Measurements from ENCODE around the gene DUT. TPM values are rescaled to one million over a fixed set of nuclear protein-coding genes. Genes with fewer than 3 reads are reported as not detected.

Gene DUT
- total and polyA plus RNA-seq, 9 of the 15 experiments (the other 6 are each of a cell fraction or from before 2014, with no cell fraction given), result 13.9 to 235 (median 94.9) TPM

- no peak for TF ChIP-seq ZKSCAN1 (IDR thresholded peaks at IDR 0.05; ENCODE audit: low read depth, low read length)
- no peak for TF ChIP-seq ZNF165 (CRISPR knock-in tag; IDR thresholded peaks at IDR 0.05; ENCODE audit: borderline replicate concordance)
- no peak for TF ChIP-seq GATAD2A (IDR thresholded peaks at IDR 0.05)
- TF ChIP-seq MAZ (CRISPR knock-in tag; conservative IDR thresholded peaks at IDR 0.05 in 1 of 2, IDR thresholded peaks at IDR 0.05 in 1 of 2), result no peak
- TF ChIP-seq POLR2H (tag; IDR thresholded peaks at IDR 0.05; ENCODE audit: low read depth), result no peak
- TF ChIP-seq CREB3 (tag; conservative IDR thresholded peaks at IDR 0.05; ENCODE audit: low read depth), result no peak
- no peak for TF ChIP-seq BMI1 (IDR thresholded peaks at IDR 0.05; ENCODE audit: low read length)
Observed at GRCh38 chr15:48306639-48307038, 24.6 kb upstream of the DUT start (continued).

- H4K20me1 ChIP-seq (replicated peaks; ENCODE audit: control insufficient read depth, insufficient read depth, low read length), result no peaks in the 10 kb centered on the region
- in situ Hi-C loops (cut with MboI), result no loop called here
- no peaks in the 10 kb centered on the region for H3K36me3 ChIP-seq (ENCODE audit: control insufficient read depth, insufficient read depth, low read length)
- ChIA-PET CTCF (ENCODE audit: low intra/inter-chr PET ratio) (no interaction called here), POLR2A (no interaction called here)
- H3K27me3 ChIP-seq (ENCODE audit: control insufficient read depth in 2 of 2, insufficient read depth in 2 of 2, low read length in 2 of 2), result peaks cover 0 to 4% of the 10 kb centered on the region in 2 experiments; a peak in 1 of 5 replicates
- TF ChIP-seq RBM39 (optimal IDR thresholded peaks at IDR 0.05; ENCODE audit: low read depth, low read length), result no peak
- no peak for TF ChIP-seq ZMIZ1 (IDR thresholded peaks at IDR 0.05; ENCODE audit: low read depth in 2 of 2, low read length in 2 of 2)
- TF ChIP-seq KLF1 (tag; IDR thresholded peaks at IDR 0.05), result no peak
- no peak for TF ChIP-seq ATF7 (IDR thresholded peaks at IDR 0.05)
- no peak overlapping the region for H3K4me2 ChIP-seq (ENCODE audit: insufficient read depth, low read length)
- no peak for DNase-seq (ENCODE audit: extremely low read depth in 1 of 4, low spot score in 3 of 4)
- ATAC-seq, result no peak
- no peak overlapping the region for H2AFZ ChIP-seq (ENCODE audit: low read depth, low read length)
- WGBS (ENCODE audit: insufficient coverage, low coverage, missing lambda C conversion rate), result 0% methylated on average over 8 of the region's 8 CpGs
- no peaks in the 10 kb centered on the region for H3K4me1 ChIP-seq (replicated peaks in 1 of 2; ENCODE audit: control insufficient read depth in 2 of 2, insufficient read depth in 2 of 2, low read length in 2 of 2)
- no TSS peak for BruUV-seq (replicated peaks)
- no peaks in the 10 kb centered on the region for H3K9me1 ChIP-seq (ENCODE audit: control insufficient read depth, insufficient read depth, low read length)
- intact Hi-C loops (cut with micrococcal nuclease), result no loop called here
- no peak overlapping the region for H3K27ac ChIP-seq (ENCODE audit: extremely low read depth, low read depth, low read length)
- H3K9ac ChIP-seq (ENCODE audit: insufficient read depth in 1 of 2, low read depth in 2 of 2, low read length in 2 of 2), result no peak overlapping the region
- no peak overlapping the region for H3K4me3 ChIP-seq
- no peaks in the 10 kb centered on the region for H3K9me3 ChIP-seq (replicated peaks; ENCODE audit: control insufficient read depth, insufficient read depth, low read depth, low read length)
- no peaks in the 10 kb centered on the region for H3K79me2 ChIP-seq (ENCODE audit: control insufficient read depth, insufficient read depth, low read length)
- no peak for FAIRE-seq
Observed at GRCh38 chr15:48307586-48307985, 23.6 kb upstream of the DUT start.

All from K562 (cell line).